Measurements from ENCODE around the gene PCBP2.

PCBP2 gene

DNA sequence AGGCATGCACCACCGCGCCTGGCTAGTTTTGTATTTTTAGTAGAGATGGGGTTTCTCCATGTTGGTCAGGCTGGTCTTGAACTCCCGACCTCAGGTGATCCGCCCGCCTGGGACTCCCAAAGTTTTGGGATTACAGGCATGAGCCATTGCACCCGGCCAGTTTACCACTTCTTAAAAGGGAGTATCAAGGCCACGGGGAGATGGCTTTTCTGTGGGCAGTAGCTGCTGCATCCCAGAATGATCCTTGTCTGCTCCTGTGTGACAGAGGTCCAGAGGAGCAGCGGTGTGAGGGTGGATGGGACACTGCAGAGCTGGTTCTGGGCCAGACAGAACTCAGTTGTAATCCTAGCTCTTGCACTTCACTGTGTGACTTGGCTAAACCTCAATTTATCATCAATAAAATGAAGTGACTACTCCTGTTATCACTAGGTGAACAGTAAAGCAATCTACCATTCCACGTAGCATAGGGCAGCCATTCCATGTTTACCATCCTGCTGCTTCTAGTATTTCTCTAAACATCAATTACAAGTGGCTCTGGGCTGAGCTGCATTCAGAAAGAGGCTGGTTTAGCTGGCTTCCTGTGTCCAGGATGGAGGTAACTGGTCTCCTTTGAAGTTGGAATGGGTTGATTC, 58.4 kb downstream of the PCBP2 start:
- ATAC-seq, result no peak
- TF ChIP-seq ISL1 (CRISPR knock-in tag; IDR thresholded peaks at IDR 0.05) (no peak), RARB (CRISPR knock-in tag; IDR thresholded peaks at IDR 0.05) (no peak), ZNF8 (CRISPR knock-in tag; IDR thresholded peaks at IDR 0.05) (no peak), ZFP30 (CRISPR knock-in tag; IDR thresholded peaks at IDR 0.05) (no peak), OSR1 (CRISPR knock-in tag; IDR thresholded peaks at IDR 0.05) (no peak), SNAI2 (CRISPR knock-in tag; IDR thresholded peaks at IDR 0.05) (no peak), TOX (CRISPR knock-in tag; IDR thresholded peaks at IDR 0.05; ENCODE audit: borderline replicate concordance) (no peak), CSDC2 (CRISPR knock-in tag; IDR thresholded peaks at IDR 0.05) (no peak), ZC3H10 (CRISPR knock-in tag; IDR thresholded peaks at IDR 0.05) (no peak), ZNF70 (CRISPR knock-in tag; IDR thresholded peaks at IDR 0.05) (no peak), ZFP3 (CRISPR knock-in tag; IDR thresholded peaks at IDR 0.05) (no peak), TCF4 (CRISPR knock-in tag; IDR thresholded peaks at IDR 0.05; ENCODE audit: borderline replicate concordance) (no peak)
- TF ChIP-seq, protein P1, sequence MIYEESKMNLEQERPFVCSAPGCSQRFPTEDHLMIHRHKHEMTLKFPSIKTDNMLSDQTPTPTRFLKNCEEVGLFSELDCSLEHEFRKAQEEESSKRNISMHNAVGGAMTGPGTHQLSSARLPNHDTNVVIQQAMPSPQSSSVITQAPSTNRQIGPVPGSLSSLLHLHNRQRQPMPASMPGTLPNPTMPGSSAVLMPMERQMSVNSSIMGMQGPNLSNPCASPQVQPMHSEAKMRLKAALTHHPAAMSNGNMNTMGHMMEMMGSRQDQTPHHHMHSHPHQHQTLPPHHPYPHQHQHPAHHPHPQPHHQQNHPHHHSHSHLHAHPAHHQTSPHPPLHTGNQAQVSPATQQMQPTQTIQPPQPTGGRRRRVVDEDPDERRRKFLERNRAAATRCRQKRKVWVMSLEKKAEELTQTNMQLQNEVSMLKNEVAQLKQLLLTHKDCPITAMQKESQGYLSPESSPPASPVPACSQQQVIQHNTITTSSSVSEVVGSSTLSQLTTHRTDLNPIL (CRISPR knock-in tag; IDR thresholded peaks at IDR 0.05; ENCODE audit: low read depth), result no peak
- TF ChIP-seq, protein P2, sequence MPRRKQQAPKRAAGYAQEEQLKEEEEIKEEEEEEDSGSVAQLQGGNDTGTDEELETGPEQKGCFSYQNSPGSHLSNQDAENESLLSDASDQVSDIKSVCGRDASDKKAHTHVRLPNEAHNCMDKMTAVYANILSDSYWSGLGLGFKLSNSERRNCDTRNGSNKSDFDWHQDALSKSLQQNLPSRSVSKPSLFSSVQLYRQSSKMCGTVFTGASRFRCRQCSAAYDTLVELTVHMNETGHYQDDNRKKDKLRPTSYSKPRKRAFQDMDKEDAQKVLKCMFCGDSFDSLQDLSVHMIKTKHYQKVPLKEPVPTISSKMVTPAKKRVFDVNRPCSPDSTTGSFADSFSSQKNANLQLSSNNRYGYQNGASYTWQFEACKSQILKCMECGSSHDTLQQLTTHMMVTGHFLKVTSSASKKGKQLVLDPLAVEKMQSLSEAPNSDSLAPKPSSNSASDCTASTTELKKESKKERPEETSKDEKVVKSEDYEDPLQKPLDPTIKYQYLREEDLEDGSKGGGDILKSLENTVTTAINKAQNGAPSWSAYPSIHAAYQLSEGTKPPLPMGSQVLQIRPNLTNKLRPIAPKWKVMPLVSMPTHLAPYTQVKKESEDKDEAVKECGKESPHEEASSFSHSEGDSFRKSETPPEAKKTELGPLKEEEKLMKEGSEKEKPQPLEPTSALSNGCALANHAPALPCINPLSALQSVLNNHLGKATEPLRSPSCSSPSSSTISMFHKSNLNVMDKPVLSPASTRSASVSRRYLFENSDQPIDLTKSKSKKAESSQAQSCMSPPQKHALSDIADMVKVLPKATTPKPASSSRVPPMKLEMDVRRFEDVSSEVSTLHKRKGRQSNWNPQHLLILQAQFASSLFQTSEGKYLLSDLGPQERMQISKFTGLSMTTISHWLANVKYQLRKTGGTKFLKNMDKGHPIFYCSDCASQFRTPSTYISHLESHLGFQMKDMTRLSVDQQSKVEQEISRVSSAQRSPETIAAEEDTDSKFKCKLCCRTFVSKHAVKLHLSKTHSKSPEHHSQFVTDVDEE (CRISPR knock-in tag; IDR thresholded peaks at IDR 0.05), result no peak
- TF ChIP-seq, protein P3, sequence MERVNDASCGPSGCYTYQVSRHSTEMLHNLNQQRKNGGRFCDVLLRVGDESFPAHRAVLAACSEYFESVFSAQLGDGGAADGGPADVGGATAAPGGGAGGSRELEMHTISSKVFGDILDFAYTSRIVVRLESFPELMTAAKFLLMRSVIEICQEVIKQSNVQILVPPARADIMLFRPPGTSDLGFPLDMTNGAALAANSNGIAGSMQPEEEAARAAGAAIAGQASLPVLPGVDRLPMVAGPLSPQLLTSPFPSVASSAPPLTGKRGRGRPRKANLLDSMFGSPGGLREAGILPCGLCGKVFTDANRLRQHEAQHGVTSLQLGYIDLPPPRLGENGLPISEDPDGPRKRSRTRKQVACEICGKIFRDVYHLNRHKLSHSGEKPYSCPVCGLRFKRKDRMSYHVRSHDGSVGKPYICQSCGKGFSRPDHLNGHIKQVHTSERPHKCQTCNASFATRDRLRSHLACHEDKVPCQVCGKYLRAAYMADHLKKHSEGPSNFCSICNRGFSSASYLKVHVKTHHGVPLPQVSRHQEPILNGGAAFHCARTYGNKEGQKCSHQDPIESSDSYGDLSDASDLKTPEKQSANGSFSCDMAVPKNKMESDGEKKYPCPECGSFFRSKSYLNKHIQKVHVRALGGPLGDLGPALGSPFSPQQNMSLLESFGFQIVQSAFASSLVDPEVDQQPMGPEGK (CRISPR knock-in tag; IDR thresholded peaks at IDR 0.05; ENCODE audit: borderline replicate concordance), result no peak

DNA sequence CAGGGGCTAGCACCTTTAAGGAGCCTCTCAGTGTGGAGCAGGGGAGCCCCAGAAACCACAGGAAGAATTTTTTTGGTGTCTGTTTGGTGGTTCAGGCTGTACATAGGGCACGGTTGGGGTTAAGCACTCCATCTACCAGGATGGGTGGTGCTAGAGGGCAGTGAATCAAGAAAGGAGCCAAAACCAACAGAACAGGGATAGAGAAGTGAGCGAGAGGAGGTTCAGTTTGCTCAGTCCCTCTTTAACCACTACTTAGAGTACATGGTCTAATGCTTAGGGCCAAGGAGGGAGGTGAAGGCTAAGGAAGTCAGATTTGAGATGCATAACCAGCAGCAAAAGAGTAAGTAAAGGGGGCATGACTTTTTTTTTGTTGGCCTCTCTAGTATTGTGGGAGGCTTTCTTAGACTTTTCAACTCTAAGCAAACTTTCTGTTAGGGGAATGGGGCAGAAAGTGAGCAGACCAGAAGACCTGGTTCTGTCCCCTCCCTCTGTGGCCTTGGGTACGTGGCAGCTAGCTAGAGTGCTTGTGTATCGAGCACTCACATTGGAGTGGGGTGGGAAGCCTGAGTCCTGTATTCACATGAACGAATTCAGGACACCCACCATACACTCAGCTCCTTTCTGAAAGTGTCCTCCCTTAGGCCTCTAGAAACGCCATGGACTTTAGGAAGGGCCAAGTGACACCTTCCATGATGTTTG, 62.0 kb downstream of the PCBP2 start:
- TF ChIP-seq ARNTL (CRISPR knock-in tag; IDR thresholded peaks at IDR 0.05; ENCODE audit: borderline replicate concordance, low read depth), result no peak
- no peak for TF ChIP-seq ZFP3 (CRISPR knock-in tag; IDR thresholded peaks at IDR 0.05)
- no peak for TF ChIP-seq ESRRG (CRISPR knock-in tag; IDR thresholded peaks at IDR 0.05)
- TF ChIP-seq, protein P2 (CRISPR knock-in tag; IDR thresholded peaks at IDR 0.05), result no peak
- TF ChIP-seq RARB (CRISPR knock-in tag; IDR thresholded peaks at IDR 0.05), result no peak
- no peak for TF ChIP-seq ZNF8 (CRISPR knock-in tag; IDR thresholded peaks at IDR 0.05)
- no peak for TF ChIP-seq ZC3H10 (CRISPR knock-in tag; IDR thresholded peaks at IDR 0.05)
- TF ChIP-seq CSDC2 (CRISPR knock-in tag; IDR thresholded peaks at IDR 0.05), result no peak
- no peak for TF ChIP-seq TOX (CRISPR knock-in tag; IDR thresholded peaks at IDR 0.05; ENCODE audit: borderline replicate concordance)
- no peak for TF ChIP-seq TCF4 (CRISPR knock-in tag; IDR thresholded peaks at IDR 0.05; ENCODE audit: borderline replicate concordance)
- no peak for TF ChIP-seq GLIS3 (CRISPR knock-in tag; IDR thresholded peaks at IDR 0.05)
- no peak for TF ChIP-seq ZNF565 (CRISPR knock-in tag; conservative IDR thresholded peaks at IDR 0.05; ENCODE audit: low read depth)
- TF ChIP-seq PPARA (CRISPR knock-in tag; IDR thresholded peaks at IDR 0.05; ENCODE audit: borderline replicate concordance), result no peak
- TF ChIP-seq, protein P3 (CRISPR knock-in tag; IDR thresholded peaks at IDR 0.05; ENCODE audit: borderline replicate concordance), result no peak
- no peak for ATAC-seq
